HG02623 (cell line): ENCODE measurements around the gene AKR1D1.
A peak's percentile ranks its signal among the peaks of the same experiment; 100 is the strongest.
"Not testable (repeated sequence)": the region's sequence is repeated elsewhere in the genome, so short reads cannot be mapped to it uniquely, and the experiment has no call there.

Source experiments
- ATAC-seq: cut with Tn5 transposase; IDR thresholded peaks from one replicate; pipeline ENCODE4 v1.9.1; 2021; ENCODE audit warnings: moderate library complexity; ENCODE audit not compliant: unreplicated experiment

Gene AKR1D1, protein sequence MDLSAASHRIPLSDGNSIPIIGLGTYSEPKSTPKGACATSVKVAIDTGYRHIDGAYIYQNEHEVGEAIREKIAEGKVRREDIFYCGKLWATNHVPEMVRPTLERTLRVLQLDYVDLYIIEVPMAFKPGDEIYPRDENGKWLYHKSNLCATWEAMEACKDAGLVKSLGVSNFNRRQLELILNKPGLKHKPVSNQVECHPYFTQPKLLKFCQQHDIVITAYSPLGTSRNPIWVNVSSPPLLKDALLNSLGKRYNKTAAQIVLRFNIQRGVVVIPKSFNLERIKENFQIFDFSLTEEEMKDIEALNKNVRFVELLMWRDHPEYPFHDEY

DNA sequence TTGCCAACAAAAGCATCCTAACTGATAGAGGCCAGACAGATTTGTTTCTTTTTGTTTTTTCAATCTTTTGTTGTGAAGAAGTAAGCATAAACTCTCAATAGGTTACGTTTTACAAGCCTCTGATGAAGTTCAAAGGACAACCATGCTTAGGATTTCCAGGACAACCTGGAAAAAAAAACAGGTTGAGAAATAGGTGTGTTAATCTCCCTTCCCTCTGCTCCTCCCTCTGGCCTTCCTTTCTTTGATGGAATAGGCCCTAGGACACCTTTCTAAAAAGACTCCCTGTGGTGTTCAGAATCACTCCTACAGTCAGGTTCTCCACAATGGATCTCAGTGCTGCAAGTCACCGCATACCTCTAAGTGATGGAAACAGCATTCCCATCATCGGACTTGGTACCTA, at the start of gene AKR1D1:
Gene AKR1D1 (plus strand): TSS at position 264 of the 400 bp plus-strand sequence. CDS start 60 bp downstream, at position 324.
- ATAC-seq = no peak

DNA sequence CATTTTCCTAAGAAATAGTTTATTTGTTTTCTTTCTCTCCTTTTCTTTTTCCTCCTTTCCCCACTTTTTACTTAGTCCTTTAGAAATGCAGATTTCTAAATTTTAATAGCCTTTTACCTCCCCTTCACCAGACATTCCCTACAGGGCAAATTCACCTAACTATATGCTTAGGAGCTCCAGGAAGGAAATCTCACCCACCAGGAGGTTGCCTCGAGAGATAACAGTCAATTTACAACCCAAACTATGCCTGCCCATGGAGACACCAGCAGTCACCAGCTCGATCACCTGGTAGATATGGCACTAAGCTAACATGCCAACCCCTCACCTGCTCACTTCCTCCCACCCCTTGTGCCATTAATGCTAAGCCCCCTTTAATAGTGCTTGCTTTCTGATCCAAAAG, 49.2 kb upstream of the AKR1D1 start:
- no peak for ATAC-seq

DNA sequence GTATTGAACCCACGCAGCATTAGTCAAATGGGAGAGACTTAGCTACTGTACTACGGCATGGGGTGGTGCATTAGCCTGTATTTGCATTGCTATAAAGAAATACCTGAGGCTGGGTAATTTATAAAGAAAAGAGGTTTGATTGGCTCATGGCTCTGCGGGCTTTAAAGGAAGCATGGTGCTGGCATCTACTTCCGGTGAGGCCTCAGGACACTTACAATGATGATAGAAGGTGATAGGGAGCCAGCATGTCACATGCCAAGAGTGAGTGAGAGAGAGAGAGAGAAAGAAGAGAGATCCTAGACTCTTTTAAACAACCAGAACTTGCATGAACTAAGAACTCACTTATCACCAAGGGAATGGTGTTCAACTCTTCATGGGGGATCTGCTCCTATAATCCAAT, 47.1 kb upstream of the AKR1D1 start:
- ATAC-seq = no peak

DNA sequence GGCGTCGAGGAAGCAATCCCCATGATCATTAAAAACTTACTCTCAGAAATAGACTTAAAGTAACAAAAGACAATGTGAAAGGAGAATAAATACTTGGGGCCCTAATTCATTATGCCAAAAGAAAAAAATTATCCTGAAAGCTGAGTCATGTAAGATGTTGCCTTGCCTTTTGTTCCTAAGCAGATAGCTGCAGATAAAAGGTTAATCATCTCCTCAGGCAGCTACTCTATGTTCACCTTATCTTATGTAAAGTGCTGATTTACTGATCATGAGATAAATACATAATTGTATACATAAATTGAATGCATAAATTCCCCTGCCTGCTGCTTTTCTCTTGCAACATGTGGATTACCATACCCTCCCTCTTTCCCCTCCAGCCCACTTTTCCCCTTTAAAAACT, 46.3 kb upstream of the AKR1D1 start:
- no peak for ATAC-seq

DNA sequence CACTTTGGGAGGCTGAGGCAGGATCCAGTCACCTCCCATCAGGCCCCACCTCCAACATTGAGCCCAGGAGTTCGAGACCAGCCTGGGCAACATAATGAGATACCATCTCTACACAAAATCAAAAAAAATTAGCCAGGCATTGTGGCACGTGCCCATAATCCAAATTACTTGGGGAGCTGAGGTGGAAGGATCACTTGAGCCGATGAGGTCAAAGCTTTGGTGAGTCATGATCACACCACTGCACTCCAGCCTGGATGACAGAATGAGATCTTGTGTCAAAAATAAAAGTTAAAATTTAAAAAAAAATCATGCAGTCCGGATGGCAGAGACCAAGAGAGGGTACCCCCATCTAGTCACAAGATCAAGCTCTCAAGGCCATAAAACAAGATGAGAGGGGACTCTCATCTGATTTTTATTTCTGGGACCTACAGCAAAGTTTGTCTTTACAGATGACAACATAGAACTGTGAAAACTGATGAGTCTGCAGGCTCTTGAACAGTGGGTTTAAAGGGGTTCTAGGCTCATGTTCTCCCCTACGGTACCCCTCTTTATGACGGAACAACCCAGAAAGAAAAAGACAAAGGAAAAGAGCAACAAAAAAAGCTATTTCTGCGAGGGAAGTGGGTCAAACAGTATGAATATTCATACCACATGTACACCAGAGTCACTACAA, 45.4 kb upstream of the AKR1D1 start:
- ATAC-seq = no peak

DNA sequence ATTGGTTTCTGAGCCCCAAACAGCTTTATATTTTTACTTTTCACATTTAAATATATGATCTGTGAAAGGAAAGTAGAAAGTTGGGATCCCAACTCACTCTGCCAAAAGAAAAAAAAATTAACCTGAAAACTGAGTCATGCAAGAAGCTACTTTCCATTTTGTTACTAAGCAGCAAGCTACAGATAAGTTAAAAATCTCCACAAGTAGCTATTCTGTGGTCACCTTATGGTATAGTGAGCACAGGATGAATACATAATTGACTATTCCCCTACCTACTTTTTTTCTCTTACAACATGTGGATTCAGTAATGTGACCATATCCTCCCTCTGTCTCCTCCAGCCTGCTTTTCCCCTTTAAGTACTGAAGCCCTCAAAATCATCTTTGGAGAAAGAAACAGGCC, 44.1 kb upstream of the AKR1D1 start:
- ATAC-seq = peak; percentile 73

DNA sequence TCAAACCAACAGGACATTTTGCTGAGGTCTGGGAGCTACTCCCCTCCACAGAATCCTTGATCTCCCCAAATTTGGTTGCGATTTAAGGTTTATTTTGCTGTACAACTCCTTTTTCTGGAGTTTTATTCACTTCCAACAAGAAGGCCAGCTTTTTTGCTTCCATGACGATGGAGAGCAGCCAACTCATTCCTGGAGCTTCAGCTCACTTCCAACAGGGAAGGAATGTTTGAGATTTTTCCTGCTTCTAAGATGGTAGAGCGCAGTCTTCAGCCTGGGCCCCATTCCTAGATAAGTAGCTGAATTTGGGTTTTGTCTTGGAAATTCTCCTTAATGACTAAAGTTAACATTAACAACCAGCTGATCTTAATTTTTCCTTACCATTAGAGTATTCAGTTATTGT, 43.5 kb upstream of the AKR1D1 start:
- ATAC-seq = no peak

DNA sequence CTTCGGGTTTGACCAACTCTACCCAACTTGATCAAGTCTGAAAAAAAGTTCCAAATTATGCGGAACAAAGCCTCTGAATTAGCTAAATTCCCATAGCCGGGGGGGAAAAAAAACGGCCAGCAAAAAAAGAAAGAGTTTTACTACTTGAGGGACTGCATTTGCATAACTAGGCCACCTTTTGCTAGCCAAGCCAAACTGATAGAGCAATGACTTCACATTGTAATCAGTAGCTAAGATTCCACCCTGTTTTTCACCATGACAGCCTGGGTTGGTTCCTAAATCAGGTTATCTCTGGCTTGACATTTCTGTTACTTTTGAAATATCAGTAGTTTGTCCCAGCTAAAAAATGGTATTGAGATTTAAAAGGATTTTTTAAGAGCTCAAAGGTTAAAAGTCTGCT, 43.0 kb upstream of the AKR1D1 start:
- no peak for ATAC-seq

DNA sequence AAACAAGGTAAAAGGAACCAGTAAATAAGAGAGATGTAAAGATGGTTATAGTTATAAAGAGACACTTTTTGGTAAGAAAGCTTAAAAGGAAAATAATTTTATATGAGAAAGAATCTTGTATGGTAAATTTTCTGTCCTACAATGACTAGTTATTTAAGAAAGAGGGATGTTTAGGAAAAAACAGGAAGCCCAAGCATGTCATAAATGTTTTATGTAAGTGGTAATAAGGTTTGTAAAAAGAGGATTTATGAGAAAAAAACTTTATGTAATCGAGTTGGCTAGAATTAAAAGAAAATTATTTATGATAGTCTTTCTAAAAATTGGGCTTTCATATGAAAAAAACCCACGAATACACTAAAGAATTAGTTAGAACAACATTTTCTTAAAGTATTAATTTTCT, 40.1 kb upstream of the AKR1D1 start:
- no peak for ATAC-seq

DNA sequence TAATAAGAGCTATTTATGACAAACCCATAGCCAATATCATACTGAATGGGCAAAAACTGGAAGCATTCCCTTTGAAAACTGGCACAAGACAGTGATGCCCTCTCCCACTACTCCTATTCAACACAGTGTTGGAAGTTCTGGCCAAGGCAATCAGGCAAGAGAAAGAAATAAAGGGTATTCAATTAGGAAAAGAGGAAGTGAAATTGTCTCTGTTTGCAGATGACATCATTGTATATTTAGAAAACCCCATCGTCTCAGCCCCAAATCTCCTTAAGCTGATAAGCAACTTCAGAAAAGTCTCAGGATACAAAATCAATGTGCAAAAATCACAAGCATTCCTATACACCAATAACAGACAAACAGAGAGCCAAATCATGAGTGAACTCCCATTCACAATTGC, 36.2 kb upstream of the AKR1D1 start:
- ATAC-seq = not testable (repeated sequence)

DNA sequence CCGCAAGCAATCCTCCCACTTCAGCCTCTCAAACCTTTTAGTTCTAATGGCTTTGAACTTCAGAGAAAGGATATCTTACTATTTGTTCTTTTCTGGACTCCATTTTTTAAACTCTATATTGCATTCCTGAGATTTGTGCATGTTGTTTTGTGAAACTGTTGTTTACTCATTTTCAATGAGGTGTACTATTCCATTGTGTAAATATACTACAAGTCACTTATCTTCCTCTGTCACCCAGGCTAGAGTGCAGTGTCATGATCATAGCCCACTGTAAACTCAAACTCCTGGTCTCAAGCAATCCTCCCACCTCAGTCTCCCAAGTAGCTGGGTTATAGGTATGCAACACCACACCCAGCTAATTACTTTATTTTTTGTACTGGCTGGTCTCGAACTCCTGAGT, 31.4 kb upstream of the AKR1D1 start:
- no peak for ATAC-seq

DNA sequence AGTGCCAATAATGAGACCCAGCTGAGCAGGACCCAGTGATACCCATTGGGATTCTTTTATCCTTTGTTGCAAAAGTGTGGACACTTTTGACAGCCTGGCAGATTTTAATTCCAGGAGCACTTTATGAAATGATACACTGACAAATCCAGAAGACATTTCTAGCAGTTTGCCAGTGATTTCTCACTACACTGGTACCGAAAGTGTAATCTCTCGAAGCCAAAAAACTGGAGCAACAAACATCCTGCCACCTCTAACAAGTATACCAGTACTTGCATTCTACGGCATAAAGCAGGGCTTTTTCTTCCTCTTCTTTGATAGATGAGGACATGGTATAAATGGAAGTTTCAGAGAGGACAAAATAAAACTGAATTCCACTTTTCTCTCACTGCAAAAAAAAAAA, 28.4 kb upstream of the AKR1D1 start:
- ATAC-seq = no peak

DNA sequence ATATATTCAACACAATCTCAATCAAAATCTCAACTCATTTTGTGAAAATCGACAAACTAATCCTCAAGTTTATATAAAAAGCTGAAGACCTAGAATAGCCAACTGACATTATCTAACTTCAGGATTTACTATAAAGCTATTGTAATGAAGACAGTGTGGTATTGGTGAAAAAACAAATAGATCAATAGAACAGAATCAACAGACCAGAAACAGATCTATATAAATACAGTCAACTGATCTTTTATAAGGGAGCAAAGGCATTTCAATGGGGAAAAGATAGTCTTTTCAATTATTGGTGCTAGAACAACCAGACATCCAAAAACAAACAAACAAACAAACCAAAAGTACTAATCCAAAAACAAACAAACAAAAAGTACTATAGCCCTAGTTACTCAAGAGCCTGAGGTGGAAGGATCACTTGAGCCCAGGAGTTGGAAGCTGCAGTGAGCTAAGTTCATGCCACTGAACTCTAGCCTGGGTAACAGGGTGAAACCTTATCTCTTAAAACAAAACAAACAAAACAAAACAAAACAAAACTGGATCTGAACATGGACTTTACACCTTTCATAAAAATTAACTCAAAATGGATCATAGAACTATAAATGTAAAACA, 26.6 kb upstream of the AKR1D1 start:
- ATAC-seq = no peak

DNA sequence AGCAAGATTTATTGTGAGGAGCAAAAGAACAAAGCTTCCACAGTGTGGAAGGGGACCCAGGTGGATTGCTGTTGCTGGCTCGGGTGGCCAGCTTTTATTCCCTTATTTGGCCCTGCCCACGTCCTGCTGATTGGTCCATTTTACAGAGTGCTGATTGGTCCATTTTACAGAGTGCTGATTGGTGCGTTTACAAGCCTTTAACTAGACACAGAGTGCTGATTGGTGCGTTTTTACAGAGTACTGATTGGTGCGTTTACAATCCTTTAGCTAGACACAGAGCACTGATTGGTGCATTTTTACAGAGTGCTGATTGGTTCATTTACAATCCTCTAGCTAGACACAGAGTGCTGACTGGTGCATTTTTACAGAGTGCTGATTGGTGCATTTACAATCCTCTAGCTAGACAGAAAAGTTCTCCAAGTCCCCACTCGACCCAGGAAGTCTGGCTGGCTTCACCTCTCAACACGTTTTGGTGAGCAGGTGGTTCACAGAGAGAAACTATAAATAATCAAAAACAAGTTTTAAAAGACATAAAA, 24.5 kb upstream of the AKR1D1 start:
- not testable (repeated sequence) for ATAC-seq

DNA sequence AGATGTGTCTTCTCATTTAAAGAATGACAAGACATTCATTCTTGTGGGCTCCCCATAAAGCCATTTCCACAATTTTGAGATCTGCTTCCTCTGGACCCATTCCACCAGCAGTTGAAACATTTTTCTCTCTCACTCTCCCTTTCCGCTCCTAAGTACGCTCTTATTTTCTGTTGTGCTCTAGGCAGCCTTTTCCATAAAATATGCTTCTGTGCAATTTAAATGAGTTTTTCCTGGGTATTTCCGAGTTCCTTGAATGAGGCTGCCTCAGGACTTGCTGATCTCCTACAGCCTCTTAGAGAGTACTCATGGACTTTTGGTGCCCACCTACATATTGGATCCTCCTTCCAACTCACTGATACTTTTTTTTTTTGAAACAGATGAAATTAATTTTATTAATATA, 23.6 kb upstream of the AKR1D1 start:
- no peak for ATAC-seq

DNA sequence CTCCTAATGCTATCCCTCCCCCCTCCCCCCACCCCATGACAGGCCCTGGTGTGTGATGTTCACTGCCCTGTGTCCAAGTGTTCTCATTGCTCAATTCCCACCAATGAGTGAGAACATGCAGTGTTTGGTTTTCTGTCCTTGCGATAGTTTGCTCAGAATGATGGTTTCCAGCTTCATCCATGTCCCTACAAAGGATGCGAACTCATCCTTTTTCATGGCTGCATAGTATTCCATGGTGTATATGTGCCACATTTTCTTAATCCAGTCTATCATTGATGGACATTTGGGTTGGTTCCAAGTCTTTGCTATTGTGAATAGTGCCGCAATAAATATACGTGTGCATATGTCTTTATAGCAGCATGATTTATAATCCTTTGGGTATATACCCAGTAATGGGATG, 20.6 kb upstream of the AKR1D1 start:
- ATAC-seq = not testable (repeated sequence)

DNA sequence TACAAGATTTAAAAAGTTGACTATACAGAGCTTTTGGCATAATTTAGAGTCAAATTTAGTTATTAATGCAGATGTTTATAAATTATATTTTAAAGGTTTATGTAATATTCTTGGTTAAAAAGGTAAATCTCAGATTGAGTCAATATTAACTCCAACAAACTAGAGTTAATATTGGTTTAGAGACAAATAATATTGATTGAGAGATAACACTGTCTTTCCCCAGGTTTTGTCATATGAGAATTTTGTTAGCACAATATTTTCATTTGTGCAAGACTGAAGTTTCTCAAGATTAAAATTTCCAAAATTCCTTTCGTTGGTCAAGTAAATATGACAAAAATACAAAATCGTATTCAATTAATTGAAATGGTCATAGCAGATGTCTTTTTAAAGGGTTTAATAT, 12.9 kb upstream of the AKR1D1 start:
- ATAC-seq = no peak

DNA sequence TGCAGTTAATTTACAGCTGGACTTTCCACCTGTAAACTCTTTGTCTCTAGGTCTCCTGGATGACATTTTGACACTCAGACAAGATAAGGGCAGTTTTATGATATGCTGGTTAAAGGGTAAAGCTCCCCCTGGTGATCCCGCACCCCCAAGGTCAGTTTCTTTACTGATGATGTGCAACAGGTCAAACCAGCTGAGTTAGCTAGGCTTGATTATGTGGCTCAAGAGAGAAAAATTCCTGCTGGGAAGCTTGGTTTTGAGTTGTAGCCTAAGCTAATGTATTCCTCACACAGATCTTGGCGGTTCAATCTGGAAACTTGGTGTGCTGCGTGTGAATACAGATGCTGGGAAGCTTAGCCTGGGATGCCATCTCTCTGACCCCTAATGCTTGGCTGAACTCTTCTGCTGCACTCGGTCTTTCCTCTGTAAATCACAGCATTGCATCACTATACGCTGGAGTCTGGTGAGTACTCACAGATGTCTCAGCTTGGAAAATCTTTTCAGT, 11.4 kb upstream of the AKR1D1 start:
- no peak for ATAC-seq

DNA sequence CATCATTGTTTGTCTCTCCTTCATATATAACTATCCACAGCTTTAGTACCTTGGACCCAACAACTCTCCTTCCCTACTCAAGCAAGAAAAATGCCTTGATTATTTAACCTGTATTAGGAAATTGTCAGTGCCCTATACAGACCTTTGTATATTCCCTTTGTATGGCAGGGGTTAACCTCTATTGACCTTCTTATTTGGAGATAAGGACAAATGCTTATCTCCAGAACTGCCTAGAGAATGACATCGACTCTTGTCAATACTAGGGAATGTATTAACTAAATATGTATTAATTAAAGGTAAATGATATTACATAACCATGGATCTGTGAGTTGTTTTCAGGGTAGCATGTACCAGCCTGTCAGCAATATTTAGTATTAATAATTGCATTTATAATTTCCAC, 10.4 kb upstream of the AKR1D1 start:
- ATAC-seq = no peak

DNA sequence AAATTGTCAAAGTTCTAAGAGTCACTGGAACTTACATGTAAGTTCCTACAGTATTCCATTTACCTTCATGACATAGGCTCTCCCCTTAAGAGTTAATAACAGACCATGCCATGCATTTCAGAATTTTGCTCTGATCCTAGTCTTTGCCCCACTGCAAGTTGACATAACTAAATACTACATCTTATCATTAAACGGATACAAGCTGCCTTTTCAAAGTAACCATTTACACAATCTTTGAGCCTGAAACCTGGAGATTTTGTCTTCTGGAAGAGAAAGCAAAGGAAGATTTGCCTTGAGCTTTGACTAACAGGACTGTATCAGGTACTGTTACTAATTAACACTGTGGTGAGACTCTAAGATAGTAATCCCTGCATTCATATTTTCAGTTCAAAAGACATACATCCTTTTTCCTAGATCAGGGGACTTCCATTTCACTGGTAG, 9.3 kb upstream of the AKR1D1 start:
- ATAC-seq = peak; percentile 65

DNA sequence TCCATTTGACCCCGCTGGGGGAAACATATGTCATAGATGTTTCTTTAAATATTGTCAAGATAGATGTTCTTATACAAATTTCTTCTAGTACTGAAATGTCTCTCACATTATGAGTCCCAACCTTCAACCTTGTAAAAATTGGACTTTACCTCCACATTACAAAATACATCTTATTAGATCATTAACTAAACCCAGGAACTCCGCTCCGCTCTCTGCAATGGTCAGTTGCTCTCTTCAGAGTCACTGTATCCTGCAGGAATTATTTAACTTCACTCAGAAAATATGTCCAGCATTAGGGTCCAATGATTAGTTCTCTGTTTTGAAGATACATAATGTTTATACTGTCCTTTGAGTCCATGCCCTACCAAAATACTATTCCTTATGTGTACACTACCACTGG, 8.5 kb upstream of the AKR1D1 start:
- no peak for ATAC-seq

DNA sequence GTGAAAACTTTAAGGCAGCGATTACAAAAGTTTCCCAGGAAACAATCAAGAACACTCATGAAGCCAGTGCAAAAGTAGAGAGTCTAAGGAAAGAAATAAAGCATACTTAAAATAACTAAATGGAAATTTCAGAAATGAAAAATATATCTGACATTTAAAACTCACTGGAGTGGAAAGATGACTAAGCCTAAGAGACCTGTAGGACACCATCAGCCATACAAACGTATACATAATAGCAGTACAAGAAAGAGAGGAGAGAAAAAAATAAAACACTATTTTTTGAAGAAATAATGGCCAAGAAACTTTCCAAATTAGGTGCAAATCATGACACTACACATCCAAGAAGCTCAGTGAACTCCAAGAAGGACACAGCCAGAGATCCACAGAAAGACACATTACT, 5.4 kb upstream of the AKR1D1 start:
- ATAC-seq = no peak
